CD4-positive, CD25-positive, alpha-beta regulatory T cell (primary cell): Measurements from ENCODE around the gene CDH23. TPM values are rescaled to one million over a fixed set of nuclear protein-coding genes. Genes with fewer than 3 reads are reported as not detected.

Experiments
- ATAC-seq, 2 donors: fragments of 150-1000 bp; cut with Tn5 transposase; one replicate each; pipeline ENCODE4 v1.10.0; 2021; ENCODE audit warnings: low read depth in 2 of 2, moderate number of reproducible peaks in 2 of 2, moderate library complexity in 1 of 2
- DNase-seq, 3 donors: peaks; one replicate each; pipeline versions ENCODE4 v3.0.0 to v3.0.0-alpha.2; 2012 to 2022; ENCODE audit warnings: mixed read lengths in 1 of 3
- H3K27ac ChIP-seq: one replicate; pipeline ENCODE4 v1.7.0; 2013; ENCODE audit warnings: mild to moderate bottlenecking, low read length; ENCODE audit not compliant: insufficient read depth, poor library complexity, severe bottlenecking
- H3K27me3 ChIP-seq: one replicate; pipeline ENCODE4 v1.7.0; 2013; ENCODE audit warnings: low read length; ENCODE audit not compliant: control insufficient read depth, insufficient read depth
- H3K36me3 ChIP-seq: one replicate; pipeline ENCODE4 v1.7.0; 2013; ENCODE audit warnings: mild to moderate bottlenecking, low read length, moderate library complexity; ENCODE audit not compliant: control insufficient read depth, insufficient read depth
- H3K4me1 ChIP-seq: 2 replicates; pipeline ENCODE4 v1.7.0; 2013; ENCODE audit warnings: mild to moderate bottlenecking, low read length; ENCODE audit not compliant: insufficient read depth, control insufficient read depth, poor library complexity, severe bottlenecking
- H3K4me3 ChIP-seq: one replicate; pipeline ENCODE4 v1.7.0; 2013; ENCODE audit warnings: low read depth, mild to moderate bottlenecking, low read length, moderate library complexity
- H3K9me3 ChIP-seq, 2 experiments: 1 replicate in 1 of 2; 2 replicates in 1 of 2; pipeline ENCODE4 v1.7.0; 2013; ENCODE audit warnings: low read length in 2 of 2, mild to moderate bottlenecking in 1 of 2, moderate library complexity in 1 of 2; ENCODE audit not compliant: control insufficient read depth in 2 of 2
- H3K27ac Mint-ChIP-seq, 3 donors: one replicate each; pipeline ENCODE4 v1.8.0; 2020 to 2022; ENCODE audit warnings: mild to moderate bottlenecking in 3 of 3, mixed read lengths in 3 of 3, moderate library complexity in 2 of 3
- H3K27me3 Mint-ChIP-seq: one replicate; pipeline ENCODE4 v1.8.0; 2022; ENCODE audit warnings: mild to moderate bottlenecking, mixed read lengths
- H3K36me3 Mint-ChIP-seq: one replicate; pipeline ENCODE4 v1.8.0; 2020; ENCODE audit warnings: mixed read lengths
- H3K4me1 Mint-ChIP-seq, 4 donors: one replicate each; pipeline ENCODE4 v1.8.0; 2020 to 2022; ENCODE audit warnings: mixed read lengths in 4 of 4, mild to moderate bottlenecking in 1 of 4
- H3K4me3 Mint-ChIP-seq, 4 donors: one replicate each; pipeline ENCODE4 v1.8.0; 2020 to 2022; ENCODE audit warnings: mild to moderate bottlenecking in 4 of 4, mixed read lengths in 4 of 4, moderate library complexity in 3 of 4
- H3K9me3 Mint-ChIP-seq, 7 donors: one replicate each; pipeline ENCODE4 v1.8.0; 2020 to 2022; ENCODE audit warnings: mixed read lengths in 7 of 7, mild to moderate bottlenecking in 3 of 7, moderate library complexity in 2 of 7
- polyA plus RNA-seq, 4 donors: library from polyadenylated mRNA; unstranded; fragments of 300-500 nt; fragmentation: Illumina TruSeq; gene quantifications; one replicate each; pipeline ENCODE4 v1.2.3, GENCODE V29; 2021
- total RNA-seq: library from RNA; stranded (reverse); gene quantifications from one replicate; pipeline ENCODE4 v1.2.3, GENCODE V29; 2022

The CDH23 gene
- total and polyA plus RNA-seq, 5 donors from 2014 or later = 0.17 to 5.6 (median 1.1) TPM

DNA sequence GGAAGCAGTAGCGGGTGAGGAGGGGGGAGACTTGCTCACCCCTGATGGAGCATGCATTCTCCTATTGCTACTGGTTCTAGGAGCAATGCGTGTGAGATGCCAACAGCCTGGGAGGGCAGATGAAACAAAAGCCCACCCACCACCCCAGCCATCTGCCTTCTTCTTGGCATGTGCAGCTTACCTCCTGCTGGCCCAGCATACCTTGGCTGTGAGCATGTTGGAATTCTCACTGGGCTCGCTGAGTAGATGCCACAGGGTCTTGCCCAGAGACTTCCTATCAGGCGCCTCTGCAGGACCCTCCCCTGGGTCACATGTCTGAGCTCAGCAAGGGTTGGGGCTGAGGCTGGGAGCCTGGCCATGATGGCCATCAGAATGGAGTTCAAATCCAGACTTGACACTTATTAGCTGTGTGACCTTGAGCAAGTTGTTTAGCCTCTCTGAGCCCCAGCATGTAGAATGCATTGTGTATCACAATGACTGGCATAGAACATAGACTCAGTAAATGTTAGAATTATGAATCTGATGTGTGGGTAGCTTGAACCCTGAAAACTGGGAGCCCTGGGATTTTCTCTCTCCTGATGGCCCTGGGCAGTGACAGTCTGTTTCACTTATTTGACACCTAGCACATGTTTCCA, 38.2 kb downstream of the CDH23 start:
- no peak overlapping the region for H3K27ac ChIP-seq
- no peaks in the 10 kb centered on the region for H3K36me3 Mint-ChIP-seq
- no peak for ATAC-seq
- H3K4me3 ChIP-seq = no peak overlapping the region
- H3K27me3 ChIP-seq = no peaks in the 10 kb centered on the region
- peaks cover 0 to 5% (median 0%) of the 10 kb centered on the region in 4 donors for H3K4me1 Mint-ChIP-seq
- H3K4me1 ChIP-seq = no peaks in the 10 kb centered on the region
- H3K9me3 ChIP-seq = no peaks in the 10 kb centered on the region
- peaks cover 0 to 2% (median 0%) of the 10 kb centered on the region in 7 donors for H3K9me3 Mint-ChIP-seq
- H3K27ac Mint-ChIP-seq = no peak overlapping the region
- peaks cover 5% of the 10 kb centered on the region for H3K27me3 Mint-ChIP-seq
- H3K36me3 ChIP-seq = no peaks in the 10 kb centered on the region
- no peak overlapping the region for H3K4me3 Mint-ChIP-seq
- DNase-seq = no peak

DNA sequence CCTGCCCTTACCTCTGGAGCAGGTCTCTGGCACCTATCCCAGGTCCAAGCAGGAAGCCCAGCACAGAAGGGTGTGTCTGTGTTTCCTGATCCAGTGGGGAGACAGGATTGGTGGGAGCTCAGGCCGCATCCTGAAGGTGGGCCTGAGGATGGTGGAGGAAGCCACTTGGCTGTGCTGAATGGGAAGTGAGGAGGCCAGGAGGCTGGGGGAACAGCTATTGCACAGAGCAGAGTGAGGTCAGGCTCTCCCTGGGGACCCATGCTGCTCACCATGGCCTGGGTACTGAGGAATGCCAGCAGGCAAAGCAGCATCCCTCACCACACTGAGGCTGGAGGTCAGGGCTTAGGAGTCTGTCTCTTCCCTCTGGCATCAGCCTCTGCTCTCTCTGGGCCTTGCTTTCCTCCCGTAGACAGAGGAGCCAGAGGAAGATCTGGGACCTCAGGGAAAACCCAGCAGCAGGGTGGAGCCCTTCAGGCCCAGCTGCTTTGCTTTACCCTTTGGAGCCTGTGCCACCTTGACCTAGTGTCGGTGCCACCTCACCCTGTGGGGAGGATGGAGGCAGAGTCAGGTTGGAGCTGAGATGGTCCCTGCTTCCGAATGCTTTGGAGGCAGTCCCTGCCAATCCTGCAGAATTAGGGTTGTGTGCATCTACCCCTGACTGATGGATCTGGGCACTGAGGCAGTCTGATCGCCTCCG, 39.0 kb downstream of the CDH23 start:
- no peak overlapping the region for H3K4me3 ChIP-seq
- H3K9me3 ChIP-seq = no peaks in the 10 kb centered on the region
- Mint-ChIP-seq H3K4me1 (peaks cover 0 to 5% (median 0%) of the 10 kb centered on the region in 4 donors), H3K27ac (no peak overlapping the region), H3K9me3 (peaks cover 0 to 2% (median 0%) of the 10 kb centered on the region in 7 donors), H3K36me3 (no peaks in the 10 kb centered on the region), H3K27me3 (peaks cover 5% of the 10 kb centered on the region), H3K4me3 (no peak overlapping the region)
- no peak overlapping the region for H3K27ac ChIP-seq
- ATAC-seq = no peak
- DNase-seq = no peak
- H3K27me3 ChIP-seq = no peaks in the 10 kb centered on the region
- no peaks in the 10 kb centered on the region for H3K4me1 ChIP-seq
- no peaks in the 10 kb centered on the region for H3K36me3 ChIP-seq

DNA sequence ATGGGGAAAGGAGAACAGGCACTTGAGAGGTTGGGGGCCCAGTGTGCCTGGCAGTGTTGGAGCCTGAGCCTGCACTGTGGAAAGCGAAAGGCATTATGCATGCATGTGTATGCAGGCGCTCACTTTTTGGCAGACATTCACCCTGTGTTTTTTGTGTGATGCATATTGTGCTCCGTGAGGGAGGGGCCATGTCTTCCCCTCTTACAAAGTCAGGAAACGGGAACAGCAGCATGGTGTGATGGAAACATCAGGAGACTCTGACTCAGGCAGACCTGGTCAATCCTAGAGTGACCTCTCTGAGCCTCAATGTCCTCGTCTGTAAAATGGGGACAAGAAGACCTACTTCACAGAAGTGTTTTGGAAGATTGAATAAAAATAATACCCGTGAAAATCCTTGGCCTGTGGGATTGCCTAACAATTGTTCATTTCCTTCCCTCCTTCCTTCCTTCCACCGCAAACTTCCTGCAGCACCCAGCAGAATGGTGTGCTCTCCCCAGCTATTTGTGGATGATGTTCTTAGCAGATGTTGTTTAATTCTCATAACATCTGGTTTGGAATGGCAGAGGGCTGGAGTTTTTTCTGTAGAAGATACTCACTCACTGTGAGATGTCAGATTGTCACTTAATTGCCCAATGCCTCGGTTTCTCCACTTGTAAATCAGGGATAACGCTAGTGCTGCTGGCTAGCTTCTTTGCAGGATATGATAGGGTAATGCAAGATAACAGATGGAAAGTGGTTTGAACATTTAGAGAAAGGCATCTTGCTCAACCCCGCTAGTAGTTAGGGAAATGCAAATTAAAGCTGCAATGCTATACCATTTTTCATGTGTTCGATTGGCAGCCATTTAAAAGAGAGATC, 39.8 kb downstream of the CDH23 start:
- ATAC-seq (no peak), DNase-seq (no peak)
- Mint-ChIP-seq H3K36me3 (no peaks in the 10 kb centered on the region), H3K27me3 (peaks cover 5% of the 10 kb centered on the region), H3K4me1 (peaks cover 0 to 5% (median 0%) of the 10 kb centered on the region in 4 donors), H3K9me3 (peaks cover 0 to 2% (median 0%) of the 10 kb centered on the region in 7 donors), H3K4me3 (no peak overlapping the region), H3K27ac (no peak overlapping the region)
- H3K4me3 ChIP-seq = no peak overlapping the region
- no peaks in the 10 kb centered on the region for H3K36me3 ChIP-seq
- H3K9me3 ChIP-seq = no peaks in the 10 kb centered on the region
- H3K27ac ChIP-seq = no peak overlapping the region
- H3K27me3 ChIP-seq = no peaks in the 10 kb centered on the region
- H3K4me1 ChIP-seq = no peaks in the 10 kb centered on the region

DNA sequence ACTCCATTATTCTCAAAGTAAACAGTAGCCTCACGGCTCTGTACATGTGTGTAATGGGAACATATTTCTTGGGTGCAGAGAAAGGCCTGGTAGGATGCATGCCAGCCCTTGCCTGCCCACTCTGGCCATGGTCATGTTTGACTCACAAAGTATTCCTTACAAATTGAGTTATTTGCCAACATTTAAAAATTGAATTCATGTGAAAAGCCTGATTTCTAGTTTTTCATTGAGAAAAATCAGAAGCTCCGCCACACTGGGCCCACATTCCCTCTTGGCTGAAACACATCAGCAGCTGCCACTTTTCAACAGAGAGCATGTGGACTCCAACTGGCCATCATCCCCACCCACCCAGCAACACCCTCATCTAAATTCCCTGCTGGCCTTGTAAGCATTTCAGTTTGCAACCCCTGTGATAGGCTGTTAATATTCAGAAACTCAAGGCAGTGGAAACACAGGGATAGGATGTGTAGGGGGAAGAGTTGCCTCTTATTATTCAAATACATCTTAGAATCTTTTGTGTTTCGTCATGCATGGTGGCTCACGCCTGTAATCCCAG, 40.9 kb downstream of the CDH23 start:
- Histone ChIP-seq H3K4me3 (no peak overlapping the region), H3K36me3 (no peaks in the 10 kb centered on the region), H3K27ac (no peak overlapping the region), H3K9me3 (no peaks in the 10 kb centered on the region), H3K27me3 (no peaks in the 10 kb centered on the region), H3K4me1 (no peaks in the 10 kb centered on the region)
- Mint-ChIP-seq H3K36me3 (no peaks in the 10 kb centered on the region), H3K4me3 (no peak overlapping the region), H3K9me3 (peaks cover 0 to 2% (median 0%) of the 10 kb centered on the region in 7 donors), H3K27me3 (peaks cover 5% of the 10 kb centered on the region), H3K27ac (no peak overlapping the region), H3K4me1 (peaks cover 0 to 5% (median 0%) of the 10 kb centered on the region in 4 donors)
- DNase-seq (no peak), ATAC-seq (no peak)

DNA sequence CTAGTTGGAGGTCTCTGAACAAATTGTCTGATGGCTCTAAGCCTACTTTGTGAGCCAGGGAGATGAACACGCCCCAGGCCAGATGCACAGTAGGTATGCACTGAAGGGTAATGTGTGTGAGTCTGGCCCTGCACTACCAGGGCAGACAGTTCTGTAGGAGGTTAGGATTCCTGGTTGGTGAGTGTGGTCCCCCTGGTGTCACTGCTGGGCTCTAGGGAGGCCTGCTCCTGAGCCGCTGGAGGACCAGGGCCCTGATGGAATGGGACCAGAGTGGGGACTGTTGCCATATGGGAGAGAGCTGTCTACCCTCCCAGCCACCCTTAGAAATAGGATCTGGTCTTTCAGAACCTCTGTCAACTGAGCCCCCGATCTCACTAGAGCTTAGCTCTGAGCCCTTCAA, 42.0 kb downstream of the CDH23 start:
- Histone ChIP-seq H3K27me3 (no peaks in the 10 kb centered on the region), H3K4me1 (no peaks in the 10 kb centered on the region), H3K27ac (no peak overlapping the region), H3K36me3 (no peaks in the 10 kb centered on the region), H3K4me3 (no peak overlapping the region), H3K9me3 (no peaks in the 10 kb centered on the region)
- Mint-ChIP-seq H3K4me1 (peaks cover 0 to 5% (median 0%) of the 10 kb centered on the region in 4 donors), H3K27ac (no peak overlapping the region), H3K27me3 (peaks cover 5% of the 10 kb centered on the region), H3K9me3 (peaks cover 0 to 2% (median 0%) of the 10 kb centered on the region in 7 donors), H3K36me3 (no peaks in the 10 kb centered on the region), H3K4me3 (no peak overlapping the region)
- DNase-seq = no peak
- ATAC-seq = no peak

DNA sequence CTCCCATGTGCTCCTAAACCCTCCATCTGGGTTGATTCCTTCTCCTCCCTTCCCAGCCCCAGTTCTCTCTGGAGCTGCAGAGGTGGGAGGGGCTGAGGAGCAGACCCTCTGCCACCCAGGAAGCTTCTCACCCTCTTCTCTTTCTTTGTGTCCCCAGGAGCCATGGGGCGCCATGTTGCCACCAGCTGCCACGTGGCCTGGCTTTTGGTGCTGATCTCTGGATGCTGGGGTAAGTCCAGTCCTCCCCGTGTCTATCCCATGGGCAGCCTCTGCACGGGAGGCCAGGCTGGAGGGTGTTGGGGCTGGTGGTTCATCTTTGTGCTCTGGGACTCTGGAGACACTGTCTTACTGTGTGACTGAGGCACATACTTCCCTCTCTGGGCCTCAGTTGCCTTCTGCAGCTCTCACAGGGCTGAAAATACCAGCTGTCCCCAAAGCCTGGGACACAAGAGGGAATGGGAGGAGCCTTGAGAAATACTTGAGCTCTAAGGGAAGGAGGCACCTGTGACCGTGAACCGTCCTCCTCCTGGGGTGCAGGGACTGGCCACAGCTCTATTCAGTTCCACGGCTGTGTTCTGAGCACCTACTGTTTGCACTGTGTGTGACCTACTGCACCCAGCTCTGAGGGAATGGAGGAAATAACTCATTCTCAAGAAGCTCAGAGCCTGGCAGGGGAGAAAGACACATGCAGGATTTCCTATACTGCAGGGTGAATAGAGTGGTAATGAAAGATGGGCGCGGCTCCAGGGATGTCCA, 43.1 kb downstream of the CDH23 start:
- DNase-seq (no peak), ATAC-seq (no peak)
- Mint-ChIP-seq H3K4me1 (no peaks in the 10 kb centered on the region), H3K36me3 (no peaks in the 10 kb centered on the region), H3K9me3 (peaks cover 0 to 2% (median 0%) of the 10 kb centered on the region in 7 donors), H3K4me3 (no peak overlapping the region), H3K27ac (no peak overlapping the region), H3K27me3 (peaks cover 5% of the 10 kb centered on the region)
- no peaks in the 10 kb centered on the region for H3K27me3 ChIP-seq
- no peaks in the 10 kb centered on the region for H3K9me3 ChIP-seq
- no peaks in the 10 kb centered on the region for H3K4me1 ChIP-seq
- H3K36me3 ChIP-seq = no peaks in the 10 kb centered on the region
- no peak overlapping the region for H3K27ac ChIP-seq
- no peak overlapping the region for H3K4me3 ChIP-seq

DNA sequence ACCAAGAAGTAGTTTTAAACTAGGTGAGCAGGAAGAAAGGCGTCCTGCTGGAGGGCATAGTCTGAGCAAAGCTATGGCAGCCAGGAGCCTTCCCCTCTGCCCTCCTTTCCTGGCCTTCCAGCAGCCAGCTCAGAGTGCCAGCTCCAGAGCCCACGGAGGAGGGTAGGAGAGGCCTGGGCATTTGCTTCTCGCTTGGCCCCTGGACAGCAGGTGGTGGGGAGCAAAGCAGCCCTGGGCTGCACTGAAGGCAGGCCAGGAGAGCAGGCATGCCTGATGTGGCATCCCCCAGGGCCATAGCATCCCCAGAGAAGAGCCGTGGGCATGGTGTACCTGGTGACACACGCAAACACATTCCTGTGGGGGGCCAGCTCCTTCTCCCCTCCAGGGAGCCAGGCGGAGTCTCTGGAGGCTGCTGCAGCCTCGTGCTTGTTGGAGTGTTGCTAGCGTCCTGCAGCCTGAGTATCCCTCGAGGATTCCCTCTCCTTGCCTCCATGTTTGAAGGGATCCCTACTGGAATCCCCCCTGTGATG, 43.9 kb downstream of the CDH23 start:
- Histone ChIP-seq H3K4me1 (no peaks in the 10 kb centered on the region), H3K27me3 (no peaks in the 10 kb centered on the region), H3K27ac (no peak overlapping the region), H3K4me3 (no peak overlapping the region), H3K36me3 (no peaks in the 10 kb centered on the region), H3K9me3 (no peaks in the 10 kb centered on the region)
- Mint-ChIP-seq H3K27me3 (peaks cover 5% of the 10 kb centered on the region), H3K4me1 (no peaks in the 10 kb centered on the region), H3K4me3 (no peak overlapping the region), H3K9me3 (peaks cover 0 to 2% (median 0%) of the 10 kb centered on the region in 7 donors), H3K27ac (no peak overlapping the region), H3K36me3 (no peaks in the 10 kb centered on the region)
- DNase-seq (no peak), ATAC-seq (no peak)
